ENCODE data around the gene SMPD2. TPM values are rescaled to one million over a fixed set of nuclear protein-coding genes. Genes with fewer than 3 reads are reported as not detected.
A peak's percentile ranks its signal among the peaks of the same experiment; 100 is the strongest.

The SMPD2 gene
- polyA plus RNA-seq, 1 experiment = 4.5 TPM

- ChIA-PET POLR2A (no interaction called here), CTCF (interaction anchor here (0.7 kb wide), 2 partner anchors 10 to 905 kb away, joined by 3 to 5 read pairs; no protein-coding TSS in a partner anchor)
- H3K27ac ChIP-seq (ENCODE audit: low read depth, low read length) = no peak overlapping the region
These were observed 10.9 kb downstream of the SMPD2 start for GRCh38 chr6:109451376-109451775.

DNA sequence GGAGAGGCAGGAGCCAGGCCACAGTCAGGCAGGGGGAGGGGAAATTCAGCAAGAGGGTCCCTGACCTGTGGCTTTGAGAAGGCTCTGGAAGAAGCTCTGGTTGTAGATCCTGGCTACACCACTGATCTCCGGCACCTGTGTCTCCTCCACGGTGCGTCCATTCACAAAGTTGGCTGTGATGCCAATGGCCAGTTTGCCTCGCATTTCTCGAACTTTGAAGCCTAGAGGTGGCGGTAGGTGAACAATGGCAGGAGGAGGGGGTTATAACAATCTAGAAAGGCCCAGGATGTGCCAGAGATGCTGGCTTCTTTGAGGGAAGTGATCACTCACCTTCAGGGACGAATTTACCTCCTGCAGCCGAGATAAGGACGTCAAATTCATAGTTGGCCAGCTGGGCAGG, 11.7 kb downstream of the SMPD2 start:
- Histone ChIP-seq H3K4me3 (ENCODE audit: low read depth, low read length) (no peak overlapping the region), H3K27ac (ENCODE audit: low read depth, low read length) (no peak overlapping the region), H3K9me3 (ENCODE audit: control insufficient read depth, insufficient read depth, low read length) (no peaks in the 10 kb centered on the region; the same call in 1 of the 2 replicates), H3K27me3 (ENCODE audit: control insufficient read depth, insufficient read depth, low read length) (no peaks in the 10 kb centered on the region)
- POLR2A ChIA-PET = no interaction called here
- TF ChIP-seq, protein P1, sequence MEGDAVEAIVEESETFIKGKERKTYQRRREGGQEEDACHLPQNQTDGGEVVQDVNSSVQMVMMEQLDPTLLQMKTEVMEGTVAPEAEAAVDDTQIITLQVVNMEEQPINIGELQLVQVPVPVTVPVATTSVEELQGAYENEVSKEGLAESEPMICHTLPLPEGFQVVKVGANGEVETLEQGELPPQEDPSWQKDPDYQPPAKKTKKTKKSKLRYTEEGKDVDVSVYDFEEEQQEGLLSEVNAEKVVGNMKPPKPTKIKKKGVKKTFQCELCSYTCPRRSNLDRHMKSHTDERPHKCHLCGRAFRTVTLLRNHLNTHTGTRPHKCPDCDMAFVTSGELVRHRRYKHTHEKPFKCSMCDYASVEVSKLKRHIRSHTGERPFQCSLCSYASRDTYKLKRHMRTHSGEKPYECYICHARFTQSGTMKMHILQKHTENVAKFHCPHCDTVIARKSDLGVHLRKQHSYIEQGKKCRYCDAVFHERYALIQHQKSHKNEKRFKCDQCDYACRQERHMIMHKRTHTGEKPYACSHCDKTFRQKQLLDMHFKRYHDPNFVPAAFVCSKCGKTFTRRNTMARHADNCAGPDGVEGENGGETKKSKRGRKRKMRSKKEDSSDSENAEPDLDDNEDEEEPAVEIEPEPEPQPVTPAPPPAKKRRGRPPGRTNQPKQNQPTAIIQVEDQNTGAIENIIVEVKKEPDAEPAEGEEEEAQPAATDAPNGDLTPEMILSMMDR (IDR thresholded peaks at IDR 0.05; ENCODE audit: low read depth, low read length) = no peak
- no peak for DNase-seq (ENCODE audit: low read depth, low spot score)
- CTCF ChIA-PET = interaction anchor here (0.7 to 0.9 kb wide), 2 partner anchors 11 to 12 kb away, joined by 3 to 4 read pairs; partner anchors contain the start of genes PPIL6 and SMPD2

More at GRCh38 chr6:109451376-109451775, 10.9 kb downstream of the SMPD2 start:
- Histone ChIP-seq H3K27me3 (ENCODE audit: control insufficient read depth, insufficient read depth, low read length) (no peaks in the 10 kb centered on the region), H3K9me3 (ENCODE audit: control insufficient read depth, insufficient read depth, low read length) (no peaks in the 10 kb centered on the region; the same call in 1 of the 2 replicates), H3K4me3 (ENCODE audit: low read depth, low read length) (no peak overlapping the region)
- no peak for DNase-seq (ENCODE audit: low read depth, low spot score)
- TF ChIP-seq, protein P1 (IDR thresholded peaks at IDR 0.05; ENCODE audit: low read depth, low read length) = no peak

DNA sequence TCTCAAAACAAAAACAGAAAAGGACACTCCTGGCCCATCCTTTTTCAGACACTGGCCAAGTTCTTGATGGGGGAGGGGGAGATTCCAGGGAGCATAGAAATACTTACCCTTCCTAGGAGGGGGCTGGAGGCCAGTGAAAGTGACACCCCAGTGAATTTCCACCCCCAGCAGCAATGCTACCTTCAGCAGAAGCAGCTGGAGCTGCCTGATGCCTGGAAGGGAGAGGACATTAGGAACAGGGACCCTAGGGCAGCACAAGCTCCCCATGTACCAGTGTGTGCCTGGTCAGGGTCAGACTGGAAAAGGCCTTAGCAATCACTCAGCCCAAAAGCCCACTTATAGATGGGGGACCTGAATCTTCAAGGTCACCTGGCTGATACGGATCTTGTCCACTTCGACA, 12.6 kb downstream of the SMPD2 start:
- ChIA-PET POLR2A (no interaction called here), CTCF (interaction anchor here (0.9 kb wide), 1 partner anchor 13 kb away, joined by 4 read pairs; the partner anchor contains the start of genes PPIL6 and SMPD2)
- Histone ChIP-seq H3K27ac (ENCODE audit: low read depth, low read length) (no peak overlapping the region), H3K9me3 (ENCODE audit: control insufficient read depth, insufficient read depth, low read length) (no peaks in the 10 kb centered on the region; the same call in 1 of the 2 replicates), H3K27me3 (ENCODE audit: control insufficient read depth, insufficient read depth, low read length) (no peaks in the 10 kb centered on the region), H3K4me3 (ENCODE audit: low read depth, low read length) (no peak overlapping the region)
- no peak for DNase-seq (ENCODE audit: low read depth, low spot score)
- TF ChIP-seq, protein P1 (IDR thresholded peaks at IDR 0.05; ENCODE audit: low read depth, low read length) = no peak

- ChIA-PET POLR2A (interaction anchor here (0.6 kb wide), 1 partner anchor 11 kb away, joined by 4 read pairs; no protein-coding TSS in a partner anchor), CTCF (no interaction called here)
- no peak overlapping the region for H3K27ac ChIP-seq (ENCODE audit: low read depth, low read length)
These were observed 13.3 kb downstream of the SMPD2 start for GRCh38 chr6:109453594-109454495.

More at GRCh38 chr6:109453594-109454495, 13.3 kb downstream of the SMPD2 start:
- no peaks in the 10 kb centered on the region; the same call in 1 of the 2 replicates for H3K9me3 ChIP-seq (ENCODE audit: control insufficient read depth, insufficient read depth, low read length)
- no peaks in the 10 kb centered on the region for H3K27me3 ChIP-seq (ENCODE audit: control insufficient read depth, insufficient read depth, low read length)
- DNase-seq (ENCODE audit: low read depth, low spot score) = no peak
- peak overlapping the region; percentile 91 for H3K4me3 ChIP-seq (ENCODE audit: low read depth, low read length)
- TF ChIP-seq, protein P1 (IDR thresholded peaks at IDR 0.05; ENCODE audit: low read depth, low read length) = no peak
